Measurements from ENCODE around the gene CABP5.

CABP5 gene

DNA sequence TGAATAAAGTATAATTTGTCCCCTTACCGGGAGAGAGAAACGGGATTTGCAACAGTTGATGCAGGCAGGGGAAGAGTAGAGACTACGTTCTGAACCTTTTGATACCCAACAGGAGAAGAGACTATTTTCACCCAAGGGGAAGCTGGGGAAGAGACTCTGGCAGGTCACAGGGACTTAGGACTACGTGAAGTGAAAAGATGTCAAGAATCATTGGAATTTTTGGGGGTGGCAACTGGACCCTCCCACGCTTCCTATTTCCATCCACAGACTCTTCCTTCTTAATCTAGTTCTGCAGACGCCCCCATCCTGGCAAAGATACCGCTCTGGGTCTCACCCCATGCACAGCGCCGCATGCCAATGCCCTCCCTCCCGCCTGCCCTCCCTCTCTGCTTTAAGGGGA, 13.8 kb downstream of the CABP5 start:
- DNase-seq = no peak

DNA sequence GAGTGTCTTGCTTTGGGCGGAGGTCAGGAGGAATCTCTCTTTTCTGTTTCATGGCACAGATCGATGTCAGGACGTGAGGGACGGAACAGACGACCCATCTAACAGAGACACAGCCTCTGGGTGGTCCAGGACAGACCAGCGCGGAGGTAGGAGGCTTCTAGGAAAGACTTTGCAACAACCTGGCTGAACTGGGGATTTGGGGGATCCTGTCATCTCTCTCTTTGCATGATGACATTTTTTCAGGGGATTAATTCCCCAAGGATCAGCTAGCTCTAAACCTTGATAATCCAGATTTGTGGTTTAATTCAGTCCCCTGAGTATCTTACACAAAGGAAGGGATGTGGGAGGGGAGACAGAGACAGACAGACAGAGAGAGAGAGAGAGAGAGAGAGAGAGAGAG, 14.4 kb downstream of the CABP5 start:
- no peak for DNase-seq

DNA sequence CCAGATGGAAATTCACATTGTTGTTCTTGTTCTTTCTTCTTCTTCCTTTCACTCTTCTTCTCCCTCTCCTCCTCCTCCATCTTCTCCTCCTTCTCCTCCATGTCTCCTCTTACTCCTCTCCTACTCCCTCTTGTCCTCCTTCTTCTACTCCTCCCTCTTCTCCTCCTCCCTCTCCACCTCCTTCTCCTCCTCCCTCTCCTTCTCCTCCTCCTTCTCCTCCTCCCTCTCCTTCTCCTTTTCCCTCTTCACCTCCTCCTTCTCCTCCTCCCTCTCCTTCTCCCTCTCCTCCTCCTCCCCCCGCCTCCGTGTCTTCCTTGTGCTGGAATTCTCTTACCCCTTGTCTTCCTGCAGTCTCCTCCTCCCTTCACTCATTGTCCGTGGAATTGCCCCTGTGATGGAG, 18.4 kb downstream of the CABP5 start:
- DNase-seq = no peak

DNA sequence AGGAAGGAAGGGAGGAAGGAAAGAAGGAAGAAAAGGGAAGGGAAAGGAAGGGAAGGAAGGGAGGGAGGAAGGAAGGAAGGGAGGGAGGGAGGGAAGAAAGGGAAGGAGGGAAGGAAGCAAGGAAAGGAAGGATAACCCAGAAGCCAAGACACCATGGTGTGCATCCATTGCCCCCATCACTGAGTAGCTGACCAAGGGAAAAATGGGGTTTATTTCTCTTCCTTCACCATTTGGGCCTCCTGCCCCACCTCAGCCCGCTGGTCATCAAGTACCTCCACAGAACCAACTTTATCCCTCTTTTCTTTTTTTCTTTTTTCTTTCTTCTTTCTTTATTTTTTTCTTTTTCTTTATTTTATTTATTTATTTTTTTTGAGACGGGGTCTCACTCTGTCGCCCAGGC, 20.4 kb downstream of the CABP5 start:
- DNase-seq = no peak

DNA sequence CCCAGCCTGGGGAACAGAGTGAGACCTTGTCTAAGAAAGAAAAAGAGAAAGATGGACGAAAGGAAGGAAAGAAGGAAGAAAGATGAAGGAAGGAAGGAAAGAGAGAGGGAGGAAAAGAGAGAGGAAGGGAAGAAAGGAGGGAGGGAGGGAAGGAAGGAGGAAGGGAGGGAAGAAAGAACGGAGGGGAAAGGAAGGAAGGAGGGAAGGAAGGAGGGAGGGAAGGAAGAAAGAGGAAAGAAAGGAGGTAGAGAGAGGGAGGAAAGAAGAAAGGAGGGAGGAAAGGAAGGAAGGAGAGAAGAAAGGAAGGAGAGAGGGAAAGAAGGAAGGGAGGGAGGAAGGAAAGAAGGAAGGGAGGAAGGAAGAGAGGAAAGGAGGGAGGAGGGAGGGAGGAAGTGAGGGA, 20.9 kb downstream of the CABP5 start:
- DNase-seq = no peak

DNA sequence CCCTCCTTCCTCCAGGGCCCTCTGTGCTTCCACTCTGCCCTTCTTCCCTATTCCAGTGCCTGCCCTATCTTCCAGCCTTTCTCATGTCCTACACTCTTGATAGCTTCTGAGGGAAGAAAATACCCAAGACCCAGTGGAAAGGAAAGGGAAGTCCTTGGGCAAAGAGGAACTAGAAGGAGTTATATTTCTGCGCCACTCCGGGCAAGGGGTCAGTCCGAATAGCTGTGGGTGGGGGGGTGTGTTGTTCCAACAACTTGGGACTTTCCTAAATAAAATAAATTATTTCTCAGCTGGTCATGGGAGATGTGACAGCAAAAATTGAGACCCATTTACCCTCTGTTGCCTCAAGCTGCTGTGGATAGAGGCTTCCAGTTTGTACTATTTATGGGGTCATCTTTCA, 23.2 kb downstream of the CABP5 start:
- DNase-seq = no peak

DNA sequence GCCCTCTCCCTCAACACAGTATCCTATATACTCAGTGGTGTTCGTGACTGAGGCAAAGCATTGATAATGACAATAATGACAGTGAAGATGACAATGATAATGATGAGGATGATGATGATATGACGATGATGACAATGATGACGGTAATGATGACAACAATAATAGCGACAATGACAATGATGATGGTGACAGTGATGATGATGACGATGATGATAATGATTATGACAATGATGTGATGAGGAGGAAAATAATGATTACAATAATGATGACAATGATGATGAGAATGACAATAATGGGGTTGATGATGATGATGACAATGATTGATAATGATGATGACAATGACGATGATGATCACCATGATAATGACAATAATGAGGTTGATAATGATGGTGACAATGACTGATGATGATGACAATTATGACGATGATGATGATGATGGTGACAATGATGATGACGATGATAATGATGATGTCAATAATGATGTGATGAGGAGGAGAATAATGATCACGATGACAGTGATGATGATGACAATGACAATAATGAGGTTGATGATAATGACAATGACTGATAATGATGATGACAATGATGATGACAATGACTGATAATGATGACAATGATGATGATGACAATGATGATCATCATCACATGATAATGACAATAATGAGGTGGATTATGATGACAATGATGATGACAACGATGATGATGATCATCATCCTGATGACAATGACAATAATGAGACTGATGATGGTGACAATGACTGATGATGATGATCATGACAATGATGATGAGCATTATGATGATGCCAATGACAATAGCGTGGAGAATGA, 32.7 kb downstream of the CABP5 start:
- no peak for DNase-seq

DNA sequence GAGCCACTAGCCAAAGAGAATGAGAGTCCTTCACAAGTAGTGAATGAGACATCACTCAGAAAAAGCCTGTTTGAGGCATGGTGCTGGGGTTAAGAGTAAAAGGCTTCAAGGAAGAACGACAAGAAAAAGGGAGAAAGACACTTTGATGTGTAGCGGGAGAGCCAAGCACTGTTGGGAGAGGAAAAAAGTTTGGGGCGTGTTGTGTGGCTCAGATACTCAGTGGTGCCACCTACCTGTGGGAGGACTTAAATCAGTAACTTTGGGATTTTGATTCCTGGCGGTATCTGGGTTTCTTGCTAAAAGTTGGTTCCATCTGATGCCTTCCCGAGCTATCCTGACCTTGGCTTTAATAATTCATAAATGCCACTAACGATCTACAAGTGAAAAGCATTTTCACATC, 37.1 kb downstream of the CABP5 start:
- no peak for DNase-seq

DNA sequence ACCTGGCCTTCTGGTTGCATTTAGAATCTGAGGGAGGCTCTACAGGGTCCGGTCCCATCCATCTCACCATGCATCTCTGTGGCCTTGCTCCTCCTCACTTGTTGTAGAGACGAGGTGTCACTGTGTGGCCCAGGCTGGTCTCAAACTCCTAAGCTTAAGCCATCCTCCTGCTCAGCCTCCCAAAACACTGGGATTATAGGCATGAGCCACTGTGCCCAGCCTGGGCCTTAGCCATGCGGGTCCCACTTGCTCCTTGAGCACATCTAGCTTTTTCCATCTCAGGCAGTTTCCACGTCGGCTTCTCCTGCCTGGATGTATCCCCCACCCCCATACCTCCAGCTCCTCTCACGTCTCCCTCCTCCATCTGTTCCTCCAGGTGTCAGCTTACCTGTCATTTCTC, 39.6 kb downstream of the CABP5 start:
- no peak for DNase-seq

DNA sequence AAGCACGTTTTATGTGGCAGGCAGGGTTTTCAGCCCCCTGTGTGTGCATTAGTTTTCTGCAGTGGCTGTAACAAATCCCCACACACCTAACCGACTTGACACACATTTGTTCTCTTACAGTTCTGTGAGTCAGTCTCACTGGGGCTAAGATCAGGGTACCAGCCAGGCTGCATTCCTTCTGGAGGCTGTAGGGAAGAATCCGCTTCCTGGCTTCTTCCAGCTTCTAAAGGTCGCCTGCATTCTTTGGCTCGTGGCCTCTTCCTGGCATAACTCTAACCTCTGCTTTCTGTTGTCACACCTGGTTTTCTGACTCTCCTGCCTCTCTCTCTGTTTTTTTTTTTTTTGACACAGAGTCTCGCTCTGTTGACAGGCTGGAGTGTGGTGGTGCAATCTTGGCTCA, 43.0 kb downstream of the CABP5 start:
- DNase-seq = no peak

DNA sequence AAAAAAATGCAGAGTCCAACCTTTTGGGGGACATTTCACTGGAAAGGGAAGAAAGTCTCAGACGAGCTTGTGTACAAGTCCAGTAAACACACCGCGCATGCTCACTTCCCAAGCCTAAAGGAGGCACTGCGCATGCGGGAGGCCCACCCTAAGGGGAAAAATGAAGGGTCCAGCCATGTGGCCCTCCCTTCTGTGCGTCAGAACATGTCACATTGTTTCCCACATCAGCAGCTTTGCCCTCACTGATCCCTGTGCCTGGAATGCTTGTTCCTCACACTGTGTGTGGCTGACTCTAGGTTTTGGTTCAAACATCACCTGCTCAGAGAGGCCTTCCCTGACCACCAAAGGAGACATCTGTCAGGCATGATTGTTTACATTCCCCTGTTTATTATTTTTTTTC, 45.1 kb downstream of the CABP5 start:
- DNase-seq = no peak

DNA sequence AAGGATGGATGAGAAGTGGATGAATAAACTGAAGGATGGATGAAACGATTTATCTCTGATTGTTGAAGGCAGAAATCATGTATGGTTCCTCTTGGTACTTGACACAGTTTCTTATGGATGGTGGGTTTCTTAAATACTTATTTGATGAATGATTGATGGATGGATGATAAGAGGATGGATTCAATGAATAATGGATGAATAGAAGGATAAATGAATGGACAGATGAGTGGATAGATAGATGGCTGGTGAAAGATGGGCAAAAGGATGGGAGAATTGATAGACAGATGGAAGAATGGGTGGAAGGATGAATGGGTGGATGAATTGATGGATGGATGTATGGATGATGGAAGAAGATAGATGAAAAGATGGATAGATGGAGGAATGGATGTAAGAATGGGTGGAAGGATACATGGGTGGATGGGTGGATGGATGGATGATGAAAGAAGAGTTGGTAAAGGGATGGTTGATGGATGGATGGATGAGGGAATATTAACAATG, 47.6 kb downstream of the CABP5 start:
- no peak for DNase-seq

DNA sequence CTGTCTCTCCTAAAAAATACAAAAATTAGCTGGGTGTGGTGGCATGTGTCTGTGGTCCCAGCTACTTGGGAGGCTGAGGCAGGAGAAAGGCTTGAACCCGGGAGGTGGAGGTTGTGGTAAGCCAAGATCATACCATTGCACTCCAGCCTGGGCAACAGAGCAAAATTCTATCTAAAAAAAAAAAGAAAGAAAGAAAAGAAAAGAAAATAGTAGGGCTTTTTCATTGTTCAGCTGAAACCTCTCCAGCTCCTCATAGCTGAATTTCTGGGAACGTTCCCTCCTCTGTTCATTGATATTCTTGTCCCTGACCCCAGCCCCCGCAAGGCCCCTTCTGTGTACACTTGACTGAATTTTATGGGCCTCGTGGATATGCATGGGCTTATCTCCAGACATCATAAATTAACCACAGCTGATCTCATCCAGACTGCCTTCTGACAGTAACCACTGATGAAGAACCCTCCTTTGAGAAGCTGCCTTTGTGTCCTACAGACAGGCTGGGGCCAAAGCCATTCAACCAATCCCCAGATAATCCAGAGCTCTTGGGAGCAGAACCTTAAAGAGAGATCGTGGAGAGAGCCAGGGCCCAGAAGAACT, 49.6 kb downstream of the CABP5 start, which contains the start of gene ELSPBP1:
Gene ELSPBP1, plus strand, starts transcription at position 424 of the 594 bp plus-strand sequence. CDS start 14,036 bp downstream, outside the sequence.
- no peak for DNase-seq

DNA sequence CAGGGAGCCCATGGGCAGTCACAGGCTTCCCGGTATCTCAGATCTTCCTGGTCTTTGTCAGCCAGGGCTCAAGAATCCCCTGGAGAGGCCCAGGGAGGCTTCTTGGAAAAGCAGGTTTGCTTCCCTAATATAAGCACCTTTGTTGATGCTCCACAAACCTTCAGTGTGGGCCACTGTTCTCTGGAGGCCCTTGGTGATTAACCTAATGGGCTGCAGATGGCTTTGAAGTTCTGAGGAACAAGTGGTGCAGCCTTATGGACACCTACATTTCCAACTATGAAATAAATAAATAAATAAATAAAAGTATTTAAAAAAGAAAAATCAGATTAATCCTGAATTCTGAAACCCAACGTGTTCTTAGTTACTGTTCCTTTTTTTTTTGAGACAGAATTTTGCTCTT, 51.8 kb downstream of the CABP5 start, which contains the start of gene BSPH1:
Gene BSPH1, minus strand, starts transcription at position 101 of the 400 bp plus-strand sequence. Its CDS starts 89 bp downstream, at position 12.
- no peak for DNase-seq

DNA sequence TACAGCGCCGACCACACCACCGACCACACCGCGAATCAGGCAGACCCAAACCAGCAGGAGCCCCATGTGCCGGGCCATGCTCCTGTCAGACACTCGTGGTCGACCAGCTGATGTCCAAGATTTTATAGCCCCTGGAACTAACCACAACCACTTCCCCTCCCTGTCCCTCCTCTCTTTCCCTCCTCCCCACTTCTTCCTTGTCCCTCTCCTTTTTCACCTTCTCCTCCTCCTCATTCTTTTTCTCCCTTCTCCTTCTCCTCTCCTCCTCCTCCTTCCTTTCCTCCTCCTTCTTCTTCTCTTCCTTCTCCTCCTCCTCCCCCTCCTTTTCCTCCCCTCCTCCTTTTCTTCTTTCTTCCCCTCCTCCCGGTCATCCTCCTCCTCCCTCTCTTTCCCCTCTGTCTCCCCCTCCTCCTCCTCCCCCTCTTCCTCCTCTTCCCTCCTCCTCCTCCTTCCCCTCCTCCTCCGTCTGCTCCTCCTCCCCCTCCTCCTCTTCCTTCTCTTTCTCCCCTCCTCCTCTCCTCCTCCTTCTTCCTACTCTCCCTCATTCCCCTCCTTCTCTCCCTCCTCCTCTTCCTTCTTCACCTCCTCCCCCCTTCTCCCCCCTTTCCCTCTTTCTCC, 52.6 kb downstream of the CABP5 start:
- no peak for DNase-seq
